ENCODE measurements around the gene STAMBP.

GRCh38 chr2:73851274-73851673 is 22.5 kb downstream of the STAMBP start:
- TF ChIP-seq CTCF (IDR thresholded peaks at IDR 0.05) (no peak), EP300 (IDR thresholded peaks at IDR 0.05) (no peak), POLR2A (IDR thresholded peaks at IDR 0.05) (no peak), POLR2AphosphoS5 (IDR thresholded peaks at IDR 0.05) (no peak)
